ENCODE measurements around the gene SOWAHC.
"Not testable (repeated sequence)": the region's sequence is repeated elsewhere in the genome, so short reads cannot be mapped to it uniquely, and the experiment has no call there.

SOWAHC gene

DNA sequence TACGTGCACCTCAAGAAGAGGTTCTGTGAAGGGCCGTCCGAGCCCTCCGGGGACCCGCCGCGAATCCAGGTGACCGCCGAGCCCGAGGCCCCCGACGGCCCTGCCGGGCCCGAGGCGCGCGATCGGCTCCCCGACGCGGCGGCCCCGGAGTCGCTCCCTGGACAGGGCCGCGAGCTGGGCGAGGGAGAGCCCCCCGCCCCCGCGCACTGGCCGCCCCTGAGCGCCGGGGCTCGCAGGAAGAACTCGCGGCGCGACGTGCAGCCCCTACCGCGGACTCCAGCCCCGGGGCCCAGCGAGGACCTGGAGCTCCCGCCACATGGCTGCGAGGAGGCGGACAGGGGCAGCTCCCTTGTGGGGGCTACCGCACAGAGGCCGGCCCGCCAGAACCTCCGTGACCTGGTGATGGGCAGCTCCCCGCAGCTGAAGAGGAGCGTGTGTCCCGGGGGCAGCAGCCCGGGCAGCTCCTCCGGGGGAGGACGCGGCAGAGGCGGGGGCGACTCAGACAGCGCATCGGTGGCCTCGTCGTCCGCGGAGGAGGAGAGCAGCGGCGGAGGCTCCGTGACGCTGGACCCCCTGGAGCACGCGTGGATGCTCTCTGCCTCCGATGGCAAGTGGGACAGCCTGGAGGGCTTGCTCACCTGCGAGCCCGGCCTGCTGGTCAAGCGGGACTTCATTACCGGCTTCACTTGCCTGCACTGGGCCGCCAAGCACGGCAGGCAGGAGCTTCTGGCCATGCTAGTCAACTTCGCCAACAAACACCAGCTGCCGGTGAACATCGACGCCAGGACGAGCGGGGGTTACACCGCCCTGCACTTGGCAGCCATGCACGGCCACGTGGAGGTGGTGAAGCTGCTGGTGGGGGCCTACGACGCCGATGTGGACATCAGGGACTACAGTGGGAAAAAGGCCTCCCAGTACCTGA, 812 bp downstream of the SOWAHC start:
- no peak for DNase-seq (ENCODE audit: low read depth in 3 of 3, low spot score in 1 of 3)

DNA sequence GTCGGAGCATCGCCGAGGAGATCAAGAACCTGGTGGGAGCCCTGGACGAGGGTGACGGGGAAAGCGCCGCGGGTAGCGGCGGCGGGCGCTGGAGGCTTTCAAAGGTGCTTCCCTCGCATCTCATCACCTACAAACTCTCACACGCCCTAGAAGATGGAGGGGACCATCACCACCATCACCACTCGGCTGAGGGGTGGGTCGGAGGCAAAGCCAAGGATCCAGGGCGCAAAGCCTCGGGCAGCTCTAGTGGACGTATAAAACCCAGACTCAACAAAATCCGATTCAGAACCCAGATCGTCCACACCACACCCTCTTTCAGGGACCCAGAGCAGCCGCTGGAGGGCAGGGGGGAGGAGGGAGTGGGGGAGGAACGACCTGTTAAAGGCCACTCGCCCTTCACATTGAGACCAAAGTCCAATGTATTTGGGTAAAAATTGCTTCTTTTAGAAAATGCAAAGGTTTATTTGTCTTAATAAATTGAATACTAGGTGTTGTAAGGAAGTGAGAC, 1.5 kb downstream of the SOWAHC start:
- DNase-seq (ENCODE audit: low read depth in 3 of 3, low spot score in 1 of 3), result no peak

DNA sequence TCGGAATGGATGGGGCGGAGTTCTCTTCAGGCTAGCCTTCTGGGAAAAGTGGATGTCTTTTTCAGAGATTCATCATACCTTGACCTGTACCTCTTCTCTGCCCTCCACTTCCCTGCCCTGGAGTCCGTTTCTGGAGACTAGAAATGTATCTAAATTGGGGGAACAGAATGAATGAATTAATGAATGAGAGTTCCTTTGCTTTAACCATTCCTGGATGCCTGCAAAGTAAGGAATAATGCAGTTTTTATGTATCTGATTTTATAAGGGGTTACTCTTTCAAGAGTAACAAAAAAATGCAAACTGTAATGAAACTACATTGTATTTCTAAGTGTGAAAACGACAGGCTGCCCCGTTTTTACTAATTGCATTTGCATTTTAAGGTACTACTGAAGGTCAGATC, 2.0 kb downstream of the SOWAHC start:
- no peak for DNase-seq (ENCODE audit: low read depth in 3 of 3, low spot score in 1 of 3)

DNA sequence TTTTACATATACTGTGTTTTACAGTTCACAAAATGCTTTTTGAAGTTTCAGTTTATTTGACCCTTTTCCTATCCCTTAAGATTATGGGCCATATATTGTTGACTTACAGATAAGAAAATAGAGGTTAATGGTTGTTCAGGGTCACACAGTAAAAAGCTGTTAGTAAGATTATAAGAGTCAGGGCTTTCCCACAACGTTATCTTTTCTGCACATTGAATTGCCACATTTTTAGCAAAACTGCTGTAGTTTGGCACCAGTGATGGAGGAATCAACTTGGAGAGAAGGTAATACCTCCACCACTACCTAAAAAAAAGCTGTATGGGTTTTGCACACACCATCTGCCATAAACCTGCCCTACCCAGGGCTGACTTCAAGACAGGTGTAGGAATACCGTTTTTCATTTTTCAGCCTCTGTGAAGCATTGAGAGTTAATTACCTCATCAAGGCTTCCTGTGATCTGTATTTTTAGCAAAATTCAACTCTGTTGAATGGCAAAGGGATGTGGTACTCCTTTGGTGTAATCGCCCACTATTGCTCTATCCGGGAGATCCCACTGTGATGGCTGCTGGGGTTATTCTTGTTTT, 5.0 kb downstream of the SOWAHC start:
- DNase-seq (ENCODE audit: low read depth in 3 of 3, low spot score in 1 of 3), result no peak

DNA sequence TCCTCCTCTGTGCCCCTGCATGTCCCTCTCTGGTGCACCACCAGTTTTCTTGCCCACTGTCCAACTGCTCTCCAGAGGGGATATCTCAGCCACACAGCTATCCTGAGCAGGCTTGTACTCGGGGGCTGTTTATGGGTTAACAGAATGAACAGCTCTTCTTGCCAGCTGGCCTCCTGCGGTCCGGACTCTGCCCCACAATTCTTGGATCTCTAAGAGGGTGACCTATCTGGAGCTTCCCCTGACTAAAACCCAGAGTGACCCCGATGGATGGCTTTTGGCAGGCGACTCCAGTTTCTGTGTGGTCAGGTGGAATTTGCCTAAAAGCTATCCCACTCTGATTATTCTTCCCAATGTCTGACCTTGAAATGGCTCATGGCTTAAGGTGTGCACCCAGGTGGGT, 9.1 kb downstream of the SOWAHC start:
- DNase-seq (ENCODE audit: low read depth in 3 of 3, low spot score in 1 of 3), result no peak

DNA sequence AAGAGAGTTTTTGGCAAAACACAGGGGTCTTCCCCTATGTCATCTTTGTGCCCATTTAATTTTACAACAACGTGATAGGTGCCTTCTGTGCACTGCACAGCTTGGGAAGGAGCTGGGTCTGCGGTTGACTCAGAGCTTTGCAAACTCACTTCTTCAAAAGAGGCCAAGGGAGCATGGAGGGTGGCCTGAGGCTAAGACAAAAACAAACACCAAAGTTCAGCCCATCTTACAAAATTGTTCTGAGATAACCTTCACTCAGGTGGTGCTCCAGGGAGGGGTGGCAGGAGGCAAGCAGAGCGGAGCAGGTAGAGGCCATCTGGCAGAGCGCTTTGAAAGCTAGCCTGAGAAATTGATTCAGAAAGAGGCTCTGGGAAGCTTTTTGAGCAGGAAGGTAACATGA, 9.8 kb downstream of the SOWAHC start:
- DNase-seq (ENCODE audit: low read depth in 3 of 3, low spot score in 1 of 3), result no peak

DNA sequence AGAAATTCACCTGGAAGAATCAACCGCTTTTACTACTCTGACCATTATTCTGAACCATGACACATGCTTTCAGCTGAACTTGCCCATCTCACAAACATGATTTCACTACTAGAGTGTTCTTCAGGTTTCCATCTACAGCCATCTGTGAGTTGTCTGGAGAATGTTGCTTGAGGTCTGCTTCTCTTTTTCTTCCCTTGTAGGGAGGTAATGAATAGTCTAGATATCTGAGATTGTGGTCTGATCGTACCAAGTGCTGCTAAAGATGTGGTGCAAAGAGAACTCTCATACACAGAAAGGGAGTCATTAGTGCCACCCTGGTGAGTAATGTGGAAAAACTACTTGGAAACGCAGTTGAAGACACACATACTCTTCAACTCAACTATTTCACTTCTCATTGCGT, 10.2 kb downstream of the SOWAHC start:
- no peak for DNase-seq (ENCODE audit: low read depth in 3 of 3, low spot score in 1 of 3)

DNA sequence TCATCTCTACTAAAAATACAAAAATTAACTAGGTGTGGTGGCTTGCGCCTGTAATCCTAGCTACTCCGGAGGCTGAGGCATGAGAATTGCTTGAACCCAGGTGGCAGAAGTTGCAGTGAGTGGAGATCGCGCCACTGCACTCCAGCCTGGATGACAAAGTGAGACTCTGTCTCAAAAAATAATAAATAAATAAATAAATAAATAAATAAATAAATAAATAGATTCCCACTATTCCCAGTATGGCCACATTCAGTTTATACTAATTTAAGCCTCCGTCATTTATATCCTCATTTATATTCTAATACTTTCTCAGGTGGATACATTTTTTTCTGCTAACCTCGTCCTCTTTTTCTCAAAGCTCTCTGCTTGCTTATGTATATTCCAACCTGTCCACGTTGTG, 14.2 kb downstream of the SOWAHC start:
- not testable (repeated sequence) for DNase-seq (ENCODE audit: low read depth in 3 of 3, low spot score in 1 of 3)

DNA sequence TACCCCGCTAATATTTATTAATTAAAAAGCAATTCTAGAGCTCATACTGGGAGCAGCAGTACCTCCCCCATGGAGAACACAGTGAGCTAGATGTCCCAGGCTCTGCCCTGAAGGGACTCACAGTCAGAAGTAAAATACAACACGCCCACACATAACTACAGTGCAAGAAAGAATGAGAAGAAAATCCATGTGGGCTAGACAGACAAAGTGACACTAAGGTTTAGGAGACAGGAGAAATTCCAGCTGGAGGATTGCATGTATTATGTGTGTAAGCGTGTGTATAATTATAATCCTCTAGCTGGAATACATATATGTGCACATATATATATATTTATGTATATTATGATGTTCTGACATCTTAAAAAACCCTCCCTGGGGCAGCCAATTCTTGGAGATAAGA, 15.7 kb downstream of the SOWAHC start:
- no peak for DNase-seq (ENCODE audit: low read depth in 3 of 3, low spot score in 1 of 3)

DNA sequence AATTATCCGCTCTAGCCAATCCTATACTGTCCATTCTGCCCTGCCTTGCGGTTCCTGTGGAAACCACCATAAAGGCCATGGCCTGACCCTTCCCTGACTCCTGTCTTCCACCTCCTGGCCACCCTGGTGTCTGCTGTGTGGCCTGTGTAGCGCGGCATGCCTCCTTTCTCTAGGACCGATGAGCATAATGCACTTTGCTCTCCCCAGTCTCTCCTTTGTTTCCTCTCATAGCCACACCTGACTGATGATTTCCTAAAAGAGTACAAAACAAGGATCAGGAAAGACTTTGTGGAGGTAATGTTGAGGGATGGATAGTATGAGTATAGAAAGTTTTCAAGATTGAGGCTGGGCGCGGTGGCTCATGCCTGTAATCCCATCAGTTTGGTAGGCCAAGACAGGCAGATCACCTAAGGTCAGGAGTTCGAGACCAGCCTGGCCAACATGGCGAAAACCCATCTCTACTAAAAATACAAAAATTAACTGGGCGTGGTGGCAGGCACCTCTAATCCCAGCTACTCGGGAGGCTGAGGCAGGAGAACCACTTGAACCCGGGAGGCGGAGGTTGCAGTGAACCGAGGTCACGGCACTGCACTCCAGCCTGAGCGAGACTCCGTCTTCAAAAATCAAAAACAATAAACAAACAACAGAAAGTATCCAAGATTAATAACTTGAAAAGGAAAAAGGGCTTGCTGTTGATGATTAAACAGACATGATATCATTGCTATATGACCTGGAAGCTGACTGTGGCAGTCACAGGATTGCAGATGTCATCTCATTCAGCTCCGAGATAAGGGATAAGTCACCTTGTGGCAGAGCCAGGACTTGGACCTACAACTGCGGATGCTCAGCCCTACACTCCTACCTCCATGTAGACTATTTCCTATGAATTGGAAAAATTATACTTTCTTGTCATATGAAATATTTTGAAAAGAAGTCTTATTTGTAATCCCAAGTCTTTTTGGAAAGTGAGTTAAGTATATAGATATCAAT, 16.6 kb downstream of the SOWAHC start:
- no peak for DNase-seq (ENCODE audit: low read depth in 3 of 3, low spot score in 1 of 3)

DNA sequence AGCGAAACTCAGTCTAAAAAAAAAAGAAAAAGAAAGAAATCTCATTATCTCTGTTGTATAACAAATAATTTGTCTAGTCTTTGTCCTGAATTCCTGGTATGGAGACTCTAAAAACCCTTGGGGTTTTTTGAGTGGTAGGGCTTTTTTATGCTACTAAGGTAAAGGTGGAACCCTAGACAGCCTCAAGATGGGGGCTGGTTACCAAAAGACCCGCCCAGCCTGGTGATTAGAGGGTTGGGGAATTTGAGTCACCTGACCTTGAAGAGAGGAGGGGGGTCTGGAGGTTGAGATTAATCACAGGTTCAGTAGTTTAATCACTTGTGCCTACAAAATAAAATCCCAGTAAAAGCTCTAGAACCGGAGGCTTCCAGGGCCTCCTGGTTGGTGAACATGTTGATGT, 17.6 kb downstream of the SOWAHC start:
- DNase-seq (ENCODE audit: low read depth in 3 of 3, low spot score in 1 of 3), result no peak

DNA sequence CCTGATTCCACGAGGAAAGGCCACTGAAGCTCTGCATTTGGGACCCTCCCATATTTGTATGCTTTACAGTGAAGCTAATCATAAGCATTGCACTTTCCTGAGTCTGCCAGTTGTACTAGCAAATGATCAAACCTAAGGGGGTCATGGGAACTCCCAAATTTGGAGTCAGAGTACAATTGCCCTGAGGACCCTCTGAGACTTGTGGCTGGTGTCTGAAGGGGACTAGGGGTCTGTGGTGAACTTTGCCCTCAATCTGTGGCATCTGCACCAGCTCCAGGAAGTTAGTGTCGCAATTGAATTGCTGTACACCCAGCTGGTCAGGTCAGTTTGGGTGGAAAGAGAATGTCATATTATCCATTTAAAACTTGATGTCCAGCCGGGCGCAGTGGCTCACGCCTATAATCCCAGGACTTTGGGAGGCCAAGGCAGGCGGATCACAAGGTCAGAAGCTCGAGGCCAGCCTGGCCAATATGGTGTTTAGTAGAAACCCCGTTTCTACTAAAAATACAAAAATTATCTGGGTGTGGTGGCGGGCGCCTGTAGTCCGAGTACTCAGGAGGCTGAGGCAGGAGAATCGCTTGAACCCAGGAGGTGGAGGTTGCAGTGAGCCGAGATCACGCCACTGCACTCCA, 18.1 kb downstream of the SOWAHC start:
- no peak for DNase-seq (ENCODE audit: low read depth in 3 of 3, low spot score in 1 of 3)

DNA sequence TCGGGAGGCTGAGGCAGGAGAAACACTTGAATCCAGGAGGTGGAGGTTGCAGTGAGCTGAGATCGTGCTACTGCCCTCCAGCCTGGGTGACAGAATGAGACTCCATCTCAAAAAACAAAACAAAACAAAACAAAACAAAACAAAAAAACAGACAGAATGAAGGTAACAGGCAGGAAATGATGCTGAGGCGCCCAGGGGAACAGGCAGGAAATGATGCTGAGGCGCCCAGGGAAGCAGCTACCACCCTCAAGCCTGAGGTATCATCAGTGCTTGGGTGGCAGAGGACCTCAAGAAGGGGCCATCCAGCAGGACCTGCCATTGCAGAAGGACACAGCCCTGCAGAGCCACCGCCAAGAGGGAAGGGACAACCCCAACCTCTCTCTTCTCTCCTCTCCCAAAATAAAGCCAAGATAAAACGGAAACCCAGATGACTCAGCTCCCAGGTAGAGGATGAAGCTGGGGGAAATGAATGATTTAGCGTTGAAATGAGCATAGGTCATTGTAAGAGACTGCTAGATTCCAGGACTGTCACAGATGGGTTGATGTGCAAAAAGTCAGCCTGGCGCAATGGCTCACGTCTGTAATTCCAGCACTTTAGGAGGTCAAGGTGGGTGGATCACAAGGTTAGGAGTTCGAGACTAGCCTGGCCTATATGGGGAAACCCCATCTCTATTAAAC, 19.3 kb downstream of the SOWAHC start:
- DNase-seq (ENCODE audit: low read depth in 3 of 3, low spot score in 1 of 3), result no peak

DNA sequence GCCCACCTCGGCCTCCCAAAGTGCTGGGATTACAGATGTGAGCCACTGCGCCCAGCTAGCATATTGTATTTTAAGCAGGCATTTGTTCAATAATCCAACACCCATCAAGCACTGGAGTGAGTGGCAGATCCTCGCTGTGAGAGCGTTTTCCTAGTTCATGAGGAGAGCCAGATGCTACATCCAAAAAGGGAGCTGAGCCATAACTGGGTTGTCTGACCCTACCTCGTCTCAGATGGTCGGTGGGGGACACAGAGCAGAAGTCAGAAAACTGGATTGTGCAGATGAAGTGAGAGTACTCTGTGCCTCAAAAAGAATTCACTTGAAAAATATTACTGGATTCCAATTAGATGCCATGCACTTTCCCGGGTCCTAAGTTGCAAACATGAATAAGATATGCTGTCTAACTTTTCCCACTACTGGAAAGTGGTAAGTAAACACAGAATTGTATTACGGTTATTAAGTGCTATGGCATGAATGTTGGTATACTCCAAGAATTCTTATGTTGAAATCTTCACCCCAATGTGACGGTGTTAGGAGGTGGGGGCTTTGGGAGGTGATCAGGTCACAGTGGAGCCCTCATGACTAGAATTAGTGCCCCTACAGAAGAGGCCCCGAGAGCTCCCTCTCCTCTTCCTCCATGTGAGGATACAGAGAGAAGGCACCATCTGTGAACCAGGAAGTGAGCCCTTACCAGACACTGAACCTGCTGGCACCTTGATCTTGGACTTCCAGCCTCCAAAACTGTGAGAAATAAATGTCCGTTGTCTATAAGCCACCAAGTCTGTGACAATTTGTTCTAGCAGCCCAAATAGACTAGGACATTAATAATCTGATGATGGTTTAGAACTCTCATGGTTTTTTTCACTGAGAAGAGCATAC, 21.5 kb downstream of the SOWAHC start:
- DNase-seq (ENCODE audit: low read depth in 3 of 3, low spot score in 1 of 3), result no peak

DNA sequence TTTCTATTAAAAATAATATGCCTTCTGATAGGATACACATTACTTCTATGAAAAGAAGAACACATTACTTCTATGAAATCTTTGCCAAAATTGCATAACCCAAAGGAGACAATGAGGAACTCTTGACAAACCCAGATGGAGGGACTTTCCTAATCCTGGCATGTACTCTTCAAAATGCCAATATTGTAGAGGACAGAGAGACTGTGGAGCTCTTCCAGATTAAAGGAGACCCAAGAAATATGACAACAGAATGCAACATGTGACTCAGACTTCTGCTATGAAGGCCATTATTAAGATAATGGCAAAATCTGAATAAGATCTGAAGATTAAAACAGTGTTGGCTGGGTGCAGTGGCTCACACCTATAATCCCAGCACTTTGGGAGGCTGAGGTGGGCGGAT, 22.2 kb downstream of the SOWAHC start:
- no peak for DNase-seq (ENCODE audit: low read depth in 3 of 3, low spot score in 1 of 3)

DNA sequence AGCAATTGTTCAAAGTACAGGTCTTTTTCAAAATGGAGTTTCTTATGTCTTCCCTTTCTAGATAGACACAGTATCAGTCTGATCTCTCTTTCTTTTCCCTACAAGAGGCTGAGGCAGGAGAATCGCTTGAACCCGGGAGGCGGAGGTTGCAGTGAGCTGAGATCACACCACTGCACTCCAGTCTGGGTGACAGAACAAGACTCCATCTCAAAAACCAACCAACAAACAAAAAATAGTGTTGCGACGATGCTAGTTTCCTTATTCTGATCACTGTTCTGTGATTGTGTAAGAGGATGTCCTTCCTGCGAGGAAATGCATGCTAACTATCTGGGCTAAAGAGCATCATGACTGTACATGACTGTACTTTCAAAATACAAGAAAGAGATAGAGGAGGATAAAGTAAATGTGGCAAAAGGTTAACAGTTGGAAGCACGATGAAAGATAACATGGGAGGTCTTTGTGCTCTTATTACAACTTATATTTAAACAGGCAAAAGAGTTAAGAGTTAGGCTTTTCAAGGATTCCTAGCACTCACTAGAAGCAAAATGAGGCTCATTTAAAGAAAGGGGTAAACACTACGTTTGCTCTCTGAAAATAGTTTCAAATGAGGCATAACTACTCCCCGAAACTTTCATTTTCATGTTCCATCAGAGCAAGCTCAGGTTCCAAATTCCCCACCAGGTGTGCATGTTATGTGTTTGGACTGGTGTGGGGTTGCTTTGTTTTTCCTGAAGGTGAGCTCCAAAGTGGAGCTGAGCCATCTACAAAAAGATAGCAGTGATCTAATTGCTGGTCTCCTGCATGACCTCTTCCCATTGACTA, 23.8 kb downstream of the SOWAHC start:
- no peak for DNase-seq (ENCODE audit: low read depth in 3 of 3, low spot score in 1 of 3)

DNA sequence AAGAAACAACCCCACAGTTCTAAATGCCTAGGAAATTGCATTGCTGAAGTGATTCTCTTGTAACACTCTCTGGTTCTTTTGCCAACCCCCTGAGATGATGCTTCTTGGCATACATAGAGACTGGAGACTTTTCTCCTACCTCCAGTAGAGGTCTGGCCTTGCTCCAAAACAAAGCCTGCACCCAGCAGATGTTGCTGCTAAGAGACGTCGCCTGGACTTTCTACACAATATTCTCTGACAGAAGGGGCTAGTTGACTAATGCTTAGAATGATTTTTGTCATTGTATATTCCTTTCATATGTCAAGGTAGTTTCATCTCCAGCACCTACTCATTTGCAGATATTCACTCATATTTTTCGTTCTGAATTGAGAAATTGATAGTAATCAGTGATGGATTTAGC, 24.6 kb downstream of the SOWAHC start:
- DNase-seq (ENCODE audit: low read depth in 3 of 3, low spot score in 1 of 3), result no peak

DNA sequence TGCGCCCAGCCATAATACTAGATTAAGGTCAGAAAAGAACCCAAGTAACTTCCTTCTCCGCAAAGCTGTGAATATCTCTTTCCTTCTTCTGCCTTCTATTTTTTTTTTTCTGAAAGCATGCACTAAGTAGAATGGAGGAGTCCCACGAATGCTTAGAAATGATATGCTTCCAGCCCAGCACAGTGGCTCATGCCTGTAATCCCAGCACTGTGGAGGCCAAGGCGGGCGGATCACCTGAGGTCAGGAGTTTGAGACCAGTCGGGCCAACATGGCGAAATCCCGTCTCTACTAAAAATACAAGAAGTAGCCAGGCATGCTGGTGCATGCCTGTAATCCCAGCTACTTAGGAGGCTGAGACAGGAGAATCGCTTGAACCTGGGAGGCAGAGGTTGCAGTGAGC, 25.8 kb downstream of the SOWAHC start:
- not testable (repeated sequence) for DNase-seq (ENCODE audit: low read depth in 3 of 3, low spot score in 1 of 3)

All from stimulated activated CD4-positive, alpha-beta T cell treated with anti-CD3 and anti-CD28 coated beads, TNF-alpha, amount 100 ng/mL, for 1 hour (primary cell).